Colonic mucosa (tissue), 4 donors: ENCODE results near the gene FLRT1. TPM values are rescaled to one million over a fixed set of nuclear protein-coding genes. Genes with fewer than 3 reads are reported as not detected.

ENCODE experiments used
- DNase-seq: peaks from one replicate; pipeline ENCODE4 v3.0.0-alpha.2; 2020
- H3K27ac ChIP-seq: fragments of 200-600 bp; one replicate; pipeline ENCODE4 v1.8.0; 2021
- H3K27me3 ChIP-seq: fragments of 200-600 bp; one replicate; pipeline ENCODE4 v1.8.0; 2021
- H3K36me3 ChIP-seq: fragments of 200-600 bp; one replicate; pipeline ENCODE4 v1.8.0; 2021
- H3K4me1 ChIP-seq: fragments of 200-600 bp; one replicate; pipeline ENCODE4 v1.8.0; 2021; ENCODE audit warnings: mild to moderate bottlenecking
- H3K4me3 ChIP-seq: fragments of 200-600 bp; one replicate; pipeline ENCODE4 v1.8.0; 2021
- H3K9ac ChIP-seq, 2 donors: one replicate each; pipeline ENCODE4 v1.7.0; 2013; ENCODE audit warnings: control low read depth in 2 of 2, low read depth in 2 of 2, low read length in 2 of 2
- H3K9me3 ChIP-seq: fragments of 200-600 bp; one replicate; pipeline ENCODE4 v1.8.0; 2021
- CTCF ChIP-seq: fragments of 200-600 bp; IDR thresholded peaks from one replicate; pipeline ENCODE4 v1.8.0; 2022; ENCODE audit warnings: antibody characterized with exemption, mild to moderate bottlenecking
- intact Hi-C: fragments of 100-400 bp; cut with DNase I; formaldehyde crosslinking; loops from one replicate; pipeline ENCODE4 v1.14.1; 2022
- total RNA-seq, 2 donors: library from RNA; stranded (reverse); fragmentation: NEBNext Ultra II Directional in 1 of 2; extraction: Animal tissue kit (Norgen Biotek cat#: 25700) in 1 of 2; gene quantifications; one replicate each; pipeline ENCODE4 v1.2.1, GENCODE V29; 2021
- donor health status: healthy.
- donor health status: DM: no; HTN: no; CAD: no.
- donor health status: DM: no; HTN: no; CAD: no.

Gene FLRT1
- total RNA-seq, 2 donors from 2014 or later, result 0.20 to 0.96 TPM

- Histone ChIP-seq H3K9ac (no peak overlapping the region), H3K27me3 (no peaks in the 10 kb centered on the region), H3K27ac (no peak overlapping the region), H3K4me3 (no peak overlapping the region), H3K4me1 (no peaks in the 10 kb centered on the region), H3K36me3 (no peaks in the 10 kb centered on the region), H3K9me3 (no peaks in the 10 kb centered on the region)
- no peak for DNase-seq
- intact Hi-C loops, result no loop called here
- no peak for TF ChIP-seq CTCF
These were observed 42.6 kb downstream of the FLRT1 start for GRCh38 chr11:64078284-64078683.

- no peaks in the 10 kb centered on the region for H3K4me1 ChIP-seq
- intact Hi-C loops, result no loop called here
- H3K27me3 ChIP-seq, result no peaks in the 10 kb centered on the region
These were observed 43.2 kb downstream of the FLRT1 start for GRCh38 chr11:64078905-64079304.

GRCh38 chr11:64080390-64080789 is 44.7 kb downstream of the FLRT1 start:
- H3K36me3 ChIP-seq, result no peaks in the 10 kb centered on the region
- no peak for TF ChIP-seq CTCF
- intact Hi-C loops, result no loop called here
- H3K27me3 ChIP-seq, result no peaks in the 10 kb centered on the region
- no peaks in the 10 kb centered on the region for H3K9me3 ChIP-seq
- no peak overlapping the region for H3K27ac ChIP-seq
- DNase-seq, result no peak
- no peak overlapping the region for H3K9ac ChIP-seq
- no peaks in the 10 kb centered on the region for H3K4me1 ChIP-seq
- H3K4me3 ChIP-seq, result no peak overlapping the region

More at GRCh38 chr11:64078905-64079304, 43.2 kb downstream of the FLRT1 start:
- Histone ChIP-seq H3K9ac (no peak overlapping the region), H3K36me3 (no peaks in the 10 kb centered on the region), H3K9me3 (no peaks in the 10 kb centered on the region), H3K27ac (no peak overlapping the region), H3K4me3 (no peak overlapping the region)
- no peak for DNase-seq
- no peak for TF ChIP-seq CTCF

GRCh38 chr11:64081745-64082442 is 46.2 kb downstream of the FLRT1 start:
- H3K9ac ChIP-seq, result no peak overlapping the region
- TF ChIP-seq CTCF, result no peak
- no peaks in the 10 kb centered on the region for H3K36me3 ChIP-seq
- H3K4me3 ChIP-seq, result no peak overlapping the region
- no peak for DNase-seq
- no peaks in the 10 kb centered on the region for H3K27me3 ChIP-seq
- no peaks in the 10 kb centered on the region for H3K4me1 ChIP-seq
- no peaks in the 10 kb centered on the region for H3K9me3 ChIP-seq
- no peak overlapping the region for H3K27ac ChIP-seq
- intact Hi-C loops, result no loop called here

GRCh38 chr11:64083398-64084080 is 47.8 kb downstream of the FLRT1 start:
- no peak overlapping the region for H3K27ac ChIP-seq
- no peak overlapping the region for H3K4me3 ChIP-seq
- H3K27me3 ChIP-seq, result no peaks in the 10 kb centered on the region
- TF ChIP-seq CTCF, result no peak
- H3K9ac ChIP-seq, result no peak overlapping the region
- no peaks in the 10 kb centered on the region for H3K9me3 ChIP-seq
- H3K4me1 ChIP-seq, result no peaks in the 10 kb centered on the region
- DNase-seq, result no peak
- intact Hi-C loops, result no loop called here
- H3K36me3 ChIP-seq, result no peaks in the 10 kb centered on the region
